H9 (cell line): ENCODE measurements around the gene SAMMSON. TPM values are rescaled to one million over a fixed set of nuclear protein-coding genes. Genes with fewer than 3 reads are reported as not detected.

ENCODE experiments used
- DNase-seq: peaks from one replicate; pipeline ENCODE4 v3.0.0-alpha.2; 2017
- H2AFZ ChIP-seq: one replicate; pipeline ENCODE4 v1.6.1; 2013; ENCODE audit warnings: mild to moderate bottlenecking, low read length, control low read depth, moderate library complexity
- H2AK5ac ChIP-seq: 2 replicates; pipeline ENCODE4 v1.6.1; 2013; ENCODE audit warnings: low read length, control low read depth, mixed read lengths; ENCODE audit not compliant: insufficient read length
- H2BK120ac ChIP-seq: one replicate; pipeline ENCODE4 v1.6.1; 2013; ENCODE audit warnings: low read depth, mild to moderate bottlenecking, low read length, control low read depth, inconsistent platforms; ENCODE audit not compliant: poor library complexity, severe bottlenecking
- H2BK12ac ChIP-seq: 2 replicates; pipeline ENCODE4 v1.6.1; 2013; ENCODE audit warnings: low read length, control low read depth, mixed read lengths, low read depth; ENCODE audit not compliant: insufficient read length
- H2BK15ac ChIP-seq: 2 replicates; pipeline ENCODE4 v1.6.1; 2013; ENCODE audit warnings: low read depth, low read length, control low read depth
- H2BK20ac ChIP-seq: one replicate; pipeline ENCODE4 v1.6.1; 2013; ENCODE audit warnings: low read depth, mild to moderate bottlenecking, low read length, control low read depth, inconsistent platforms; ENCODE audit not compliant: poor library complexity, severe bottlenecking
- H2BK5ac ChIP-seq: 2 replicates; pipeline ENCODE4 v1.6.1; 2013; ENCODE audit warnings: low read length, control low read depth, mixed read lengths; ENCODE audit not compliant: insufficient read length
- H3K14ac ChIP-seq: 2 replicates; pipeline ENCODE4 v1.6.1; 2013; ENCODE audit warnings: low read length, control low read depth; ENCODE audit not compliant: insufficient read depth
- H3K18ac ChIP-seq: 2 replicates; pipeline ENCODE4 v1.6.1; 2013; ENCODE audit warnings: low read depth, mild to moderate bottlenecking, mixed read lengths, low read length, control low read depth; ENCODE audit not compliant: insufficient read length
- H3K23ac ChIP-seq: 2 replicates; pipeline ENCODE4 v1.6.1; 2013; ENCODE audit warnings: low read length, control low read depth, mixed read lengths, low read depth; ENCODE audit not compliant: insufficient read length
- H3K23me2 ChIP-seq: 2 replicates; pipeline ENCODE4 v1.6.1; 2013; ENCODE audit warnings: low read depth, mild to moderate bottlenecking, mixed read lengths, low read length, control low read depth; ENCODE audit not compliant: insufficient read length, poor library complexity, severe bottlenecking
- H3K27ac ChIP-seq: 2 replicates; pipeline ENCODE4 v1.5.1; 2013; ENCODE audit warnings: low read length, control low read depth, mixed read lengths, low read depth; ENCODE audit not compliant: insufficient read length
- H3K27me3 ChIP-seq: 2 replicates; pipeline ENCODE4 v1.6.1; 2013; ENCODE audit warnings: low read length, control low read depth, inconsistent platforms; ENCODE audit not compliant: insufficient read depth
- H3K4ac ChIP-seq: 2 replicates; pipeline ENCODE4 v1.6.1; 2013; ENCODE audit warnings: low read depth, mild to moderate bottlenecking, control low read depth, inconsistent platforms, low read length, moderate library complexity
- H3K4me1 ChIP-seq: 2 replicates; pipeline ENCODE4 v1.6.1; 2013; ENCODE audit warnings: low read length, control low read depth, inconsistent platforms; ENCODE audit not compliant: insufficient read depth
- H3K4me2 ChIP-seq: 2 replicates; pipeline ENCODE4 v1.6.1; 2013; ENCODE audit warnings: low read length, control low read depth, mixed read lengths; ENCODE audit not compliant: insufficient read length, insufficient read depth
- H3K56ac ChIP-seq: 2 replicates; pipeline ENCODE4 v1.6.1; 2013; ENCODE audit warnings: low read depth, mild to moderate bottlenecking, mixed read lengths, low read length, control low read depth; ENCODE audit not compliant: insufficient read length
- H3K79me1 ChIP-seq: 2 replicates; pipeline ENCODE4 v1.6.1; 2013; ENCODE audit warnings: low read depth, mild to moderate bottlenecking, moderate library complexity, low read length, control low read depth, inconsistent platforms; ENCODE audit not compliant: insufficient read depth, poor library complexity, severe bottlenecking
- H3K79me2 ChIP-seq: 2 replicates; pipeline ENCODE4 v1.6.1; 2013; ENCODE audit warnings: low read length, control low read depth, inconsistent platforms; ENCODE audit not compliant: insufficient read depth
- H3K9ac ChIP-seq: 2 replicates; pipeline ENCODE4 v1.6.1; 2013; ENCODE audit warnings: low read length, control low read depth, mixed read lengths; ENCODE audit not compliant: insufficient read length; ENCODE audit errors: extremely low read depth
- H3K9me3 ChIP-seq: one replicate; pipeline ENCODE4 v1.6.1; 2013; ENCODE audit warnings: low read depth, low read length, inconsistent platforms; ENCODE audit not compliant: control insufficient read depth
- H3T11ph ChIP-seq: one replicate; pipeline ENCODE4 v1.6.1; 2013; ENCODE audit warnings: mild to moderate bottlenecking, low read length, control low read depth, inconsistent platforms
- H4K20me1 ChIP-seq: one replicate; pipeline ENCODE4 v1.6.1; 2013; ENCODE audit not compliant: control insufficient read depth, insufficient read length, insufficient read depth
- H4K5ac ChIP-seq: 2 replicates; pipeline ENCODE4 v1.6.1; 2013; ENCODE audit warnings: low read depth, mild to moderate bottlenecking, mixed read lengths, low read length, control low read depth; ENCODE audit not compliant: insufficient read length
- H4K8ac ChIP-seq: replicated peaks from 2 replicates; pipeline ENCODE4 v1.6.1; 2013; ENCODE audit warnings: low read length, control low read depth, mixed read lengths, low read depth; ENCODE audit not compliant: insufficient read length
- H4K91ac ChIP-seq: 2 replicates; pipeline ENCODE4 v1.6.1; 2013; ENCODE audit warnings: low read depth, mild to moderate bottlenecking, moderate library complexity, mixed read lengths, low read length, control low read depth; ENCODE audit not compliant: insufficient read length
- H3K27ac Mint-ChIP-seq, 3 experiments: 2 replicates in 2 of 3; 3 replicates in 1 of 3; pipeline ENCODE4 v1.8.0; 2020 to 2021; ENCODE audit warnings: mixed read lengths in 3 of 3, mild to moderate bottlenecking in 1 of 3, moderate library complexity in 1 of 3
- H3K27me3 Mint-ChIP-seq: 2 replicates; pipeline ENCODE4 v1.8.0; 2021; ENCODE audit warnings: low read depth, mild to moderate bottlenecking, moderate library complexity, mixed read lengths
- H3K36me3 Mint-ChIP-seq, 3 experiments: 2 replicates in 2 of 3; 3 replicates in 1 of 3; pipeline ENCODE4 v1.8.0; 2020 to 2021; ENCODE audit warnings: low read depth in 3 of 3, mixed read lengths in 3 of 3; ENCODE audit not compliant: insufficient read depth in 1 of 3
- H3K4me1 Mint-ChIP-seq, 2 experiments: 2 replicates each; pipeline ENCODE4 v1.8.0; 2020; ENCODE audit warnings: mixed read lengths in 2 of 2
- H3K4me3 Mint-ChIP-seq, 2 experiments: 2 replicates in 1 of 2; 3 replicates in 1 of 2; pipeline ENCODE4 v1.8.0; 2020 to 2021; ENCODE audit warnings: mild to moderate bottlenecking in 2 of 2, mixed read lengths in 2 of 2, moderate library complexity in 1 of 2
- H3K9me3 Mint-ChIP-seq, 2 experiments: 2 replicates in 1 of 2; 3 replicates in 1 of 2; pipeline ENCODE4 v1.8.0; 2020; ENCODE audit warnings: mild to moderate bottlenecking in 2 of 2, mixed read lengths in 2 of 2, moderate library complexity in 1 of 2
- CTCF ChIP-seq: fragments of 200-600 bp; sonication (generic); conservative IDR thresholded peaks from 3 replicates; pipeline ENCODE4 v1.8.0; 2021; ENCODE audit warnings: antibody characterized with exemption, mild to moderate bottlenecking
- WGBS: extraction: QIAGEN DNeasy Blood & Tissue Kit; methylation state at CpG from one replicate; pipeline ENCODE4 v1.1.7; 2013; ENCODE audit warnings: missing lambda C conversion rate, low lambda C conversion rate, mixed read lengths; ENCODE audit not compliant: insufficient read length; ENCODE audit errors: extremely low coverage; 5-methylcytosine and 5-hydroxymethylcytosine counted together
- total RNA-seq: library from RNA; stranded (reverse); gene quantifications from 2 replicates; pipeline ENCODE4 v1.2.1, GENCODE V29; 2021

SAMMSON gene
- total RNA-seq, 1 experiment from 2014 or later = not detected

- no CpG with 5 or more reads among the region's 3 CpGs for whole genome bisulfite sequencing
- Histone ChIP-seq H3K9ac (no peak overlapping the region), H3K27ac (no peak overlapping the region), H2AFZ (no peak overlapping the region), H3K27me3 (no peaks in the 10 kb centered on the region), H3K4me1 (peaks cover 3% of the 10 kb centered on the region; the same call in 1 of the 2 replicates), H3K79me1 (no peaks in the 10 kb centered on the region), H4K8ac (no peak overlapping the region), H2BK5ac (no peak overlapping the region), H2BK20ac (no peak overlapping the region), H3K4ac (no peak overlapping the region), H3K4me2 (no peak overlapping the region), H2BK15ac (no peak overlapping the region), H3K18ac (no peak overlapping the region), H4K5ac (no peak overlapping the region), H2AK5ac (no peak overlapping the region), H3K14ac (no peak overlapping the region), H3T11ph (no peak overlapping the region), H4K20me1 (no peaks in the 10 kb centered on the region), H3K23me2 (no peaks in the 10 kb centered on the region), H3K9me3 (no peaks in the 10 kb centered on the region), H3K79me2 (no peaks in the 10 kb centered on the region), H3K23ac (no peak overlapping the region), H2BK120ac (no peak overlapping the region), H4K91ac (no peak overlapping the region), H3K56ac (no peak overlapping the region), H2BK12ac (no peak overlapping the region)
- no peak overlapping the region for H3K27ac Mint-ChIP-seq
- no peak for TF ChIP-seq CTCF
- no peaks in the 10 kb centered on the region for H3K9me3 Mint-ChIP-seq
- no peaks in the 10 kb centered on the region for H3K36me3 Mint-ChIP-seq
- H3K4me3 Mint-ChIP-seq = no peak overlapping the region
- peaks cover 12 to 16% of the 10 kb centered on the region in 2 experiments for H3K4me1 Mint-ChIP-seq
- no peak for DNase-seq
- H3K27me3 Mint-ChIP-seq = no peaks in the 10 kb centered on the region; the same call in 1 of the 2 replicates
Observed at GRCh38 chr3:69994919-69995318, 4.6 kb upstream of the SAMMSON start.
